NCI-H510A treated with DMSO at 0.1 percent for 48 hours (cell line): ENCODE data around the gene ZKSCAN7.
"Not testable (repeated sequence)": the region's sequence is repeated elsewhere in the genome, so short reads cannot be mapped to it uniquely, and the experiment has no call there.

Source experiments
- DNase-seq: peaks from one replicate; lab custom pipeline; 2025; lab: John Stamatoyannopoulos, UW

Gene ZKSCAN7

DNA sequence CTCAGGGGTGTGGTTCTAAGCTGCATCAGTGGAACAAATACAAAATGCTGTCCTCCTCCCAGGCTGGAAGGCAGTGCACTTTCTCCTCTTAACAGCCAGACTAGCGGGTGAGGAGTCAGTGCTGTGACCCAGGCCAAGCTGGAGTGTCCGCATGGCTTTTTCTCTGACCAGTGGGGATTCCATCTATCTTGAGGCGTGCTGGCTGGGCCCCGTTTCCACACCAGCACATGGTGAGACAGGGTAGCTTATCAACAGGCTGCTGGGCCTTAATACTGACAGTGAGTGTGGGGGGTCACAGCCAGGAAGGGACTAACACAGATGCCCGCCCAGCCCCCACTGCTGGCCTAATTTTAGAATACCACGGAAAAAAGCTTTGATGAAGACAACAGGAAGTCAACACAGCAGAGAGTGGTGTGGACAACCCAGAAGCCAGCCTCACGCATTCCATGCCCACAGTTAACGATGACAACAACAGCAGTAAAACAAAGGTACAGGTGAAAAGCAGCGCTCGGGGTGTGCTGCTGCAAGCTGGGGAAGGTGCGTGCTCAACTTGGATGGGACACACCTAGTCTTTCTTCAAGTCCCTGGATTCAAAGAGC lies 22.5 kb downstream of the ZKSCAN7 start:
- DNase-seq = not testable (repeated sequence)

- not testable (repeated sequence) for DNase-seq
These were observed 23.3 kb downstream of the ZKSCAN7 start for GRCh38 chr3:44578316-44578715.

GRCh38 chr3:44578924-44579515 lies 24.0 kb downstream of the ZKSCAN7 start:
- not testable (repeated sequence) for DNase-seq

DNA sequence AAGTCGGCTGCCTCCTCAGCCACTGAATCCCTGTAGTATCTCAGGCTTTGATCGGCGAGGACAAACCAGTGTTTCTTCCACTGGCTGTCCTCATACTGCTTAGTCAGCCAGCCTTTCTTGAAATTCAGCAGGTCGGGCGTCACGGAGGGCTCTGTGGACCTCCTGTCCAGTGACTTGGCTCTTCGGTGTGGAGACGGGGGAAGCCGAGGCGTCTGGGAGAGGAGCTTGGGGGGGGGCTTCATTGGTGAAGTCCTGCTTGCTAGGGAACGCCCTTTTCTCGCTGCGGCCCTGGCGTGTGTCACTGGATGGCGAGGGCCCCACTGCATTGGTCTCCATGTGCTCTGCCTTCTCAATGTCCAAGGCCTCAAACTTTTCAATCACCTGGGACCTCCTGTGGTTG lies 24.8 kb downstream of the ZKSCAN7 start:
- DNase-seq = not testable (repeated sequence)

GRCh38 chr3:44580971-44581370 lies 26.0 kb downstream of the ZKSCAN7 start:
- not testable (repeated sequence) for DNase-seq

DNA sequence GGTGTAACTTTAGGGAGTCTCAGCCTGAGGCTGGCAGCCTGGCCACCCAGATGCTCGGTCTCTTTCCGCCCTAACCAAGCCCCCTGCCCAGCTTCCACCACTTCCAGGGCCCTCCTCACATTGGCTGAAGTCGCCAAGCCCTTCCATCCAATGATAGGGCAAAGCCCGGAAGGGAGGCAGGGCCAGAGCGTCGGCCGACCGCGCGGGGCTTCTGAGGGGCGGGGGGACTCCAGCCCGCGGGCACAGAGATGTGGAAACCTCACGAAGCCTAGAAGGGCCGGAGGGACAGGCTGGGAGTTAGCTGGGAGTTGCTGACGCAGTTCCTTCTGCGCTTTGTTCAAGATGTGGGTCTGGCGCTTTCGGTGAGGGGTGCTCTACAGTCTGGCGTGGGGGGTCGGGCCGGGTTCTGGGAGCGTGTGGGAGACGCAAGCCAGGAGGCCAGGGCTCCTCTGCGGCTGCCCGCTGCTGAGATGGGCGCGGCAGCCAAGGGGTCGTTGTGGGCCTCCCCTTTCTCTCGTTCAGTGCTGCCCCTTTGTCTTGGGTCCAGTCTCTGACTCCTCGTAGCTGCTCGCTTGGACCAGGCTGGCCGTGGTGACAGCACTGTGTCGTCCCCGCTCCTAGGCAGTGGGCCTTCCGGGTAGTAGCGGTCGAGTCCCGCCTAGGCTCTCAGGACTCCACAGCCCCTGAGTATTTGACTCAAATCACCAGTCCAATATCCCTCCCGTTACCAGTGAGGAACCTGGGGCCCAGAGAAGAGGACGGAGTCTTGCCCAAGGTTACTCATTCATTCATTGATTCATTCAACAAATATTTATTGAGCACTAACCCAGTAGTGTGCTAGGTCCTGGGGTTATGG lies 29.9 kb downstream of the ZKSCAN7 start, which contains the start of gene ZNF660:
Gene ZNF660, plus strand, starts transcription at position 319 of the 856 bp plus-strand sequence. CDS start 9,230 bp downstream, outside the sequence.
- peak; percentile 38 for DNase-seq

- no peak for DNase-seq
These were observed 41.6 kb downstream of the ZKSCAN7 start for GRCh38 chr3:44596621-44597020.

GRCh38 chr3:44601749-44602148 lies 46.8 kb downstream of the ZKSCAN7 start:
- no peak for DNase-seq

DNA sequence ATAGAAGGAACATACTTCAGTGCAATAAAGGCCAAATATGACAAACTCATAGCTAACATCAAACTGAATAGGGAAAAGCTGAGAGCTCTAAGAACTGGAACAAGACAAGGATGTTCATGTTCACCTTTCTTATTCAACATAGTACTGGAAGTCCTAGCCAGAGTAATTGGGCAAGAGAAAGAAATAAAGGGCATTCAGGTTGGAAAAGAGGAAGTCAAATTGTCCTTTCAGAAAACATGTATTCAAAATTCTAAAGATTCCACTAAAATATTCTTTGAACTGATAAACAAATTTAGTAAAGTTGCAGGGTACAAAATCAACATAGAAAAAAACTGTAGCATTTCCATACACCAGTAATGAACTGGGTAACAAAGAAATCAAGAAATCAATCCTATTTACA lies 57.7 kb downstream of the ZKSCAN7 start:
- no peak for DNase-seq
